GM18909 (cell line): ENCODE results near the gene RADIL.

Experiments used
- ATAC-seq: cut with Tn5 transposase; IDR thresholded peaks from one replicate; pipeline ENCODE4 v1.9.1; 2021; ENCODE audit warnings: mild to moderate bottlenecking; ENCODE audit not compliant: unreplicated experiment, poor library complexity

Gene RADIL

GRCh38 chr7:4832711-4833110 lies 50.8 kb downstream of the RADIL start:
- no peak for ATAC-seq

GRCh38 chr7:4831723-4832495 lies 51.6 kb downstream of the RADIL start:
- ATAC-seq: no peak

GRCh38 chr7:4830176-4830575 lies 53.3 kb downstream of the RADIL start:
- ATAC-seq: peak; percentile 64

GRCh38 chr7:4828720-4829383 lies 54.7 kb downstream of the RADIL start:
- ATAC-seq: no peak

- no peak for ATAC-seq
Observed at GRCh38 chr7:4825081-4825480, 58.4 kb downstream of the RADIL start.

- ATAC-seq: no peak
Observed at GRCh38 chr7:4824120-4824775, 59.3 kb downstream of the RADIL start.

GRCh38 chr7:4823441-4824119 lies 59.9 kb downstream of the RADIL start:
- no peak for ATAC-seq

GRCh38 chr7:4822677-4823076 lies 60.8 kb downstream of the RADIL start:
- ATAC-seq: no peak

- no peak for ATAC-seq
Observed at GRCh38 chr7:4820967-4821471, 62.5 kb downstream of the RADIL start.

- ATAC-seq: no peak
Observed at GRCh38 chr7:4820405-4820966, 63.0 kb downstream of the RADIL start.

- no peak for ATAC-seq
Observed at GRCh38 chr7:4819560-4820404, 63.7 kb downstream of the RADIL start.

GRCh38 chr7:4818000-4818794 lies 65.3 kb downstream of the RADIL start:
- ATAC-seq: no peak

GRCh38 chr7:4817178-4817901 lies 66.2 kb downstream of the RADIL start:
- ATAC-seq: no peak

GRCh38 chr7:4816419-4817080 lies 67.0 kb downstream of the RADIL start:
- no peak for ATAC-seq

GRCh38 chr7:4815609-4816418 lies 67.7 kb downstream of the RADIL start:
- no peak for ATAC-seq

GRCh38 chr7:4815121-4815520 lies 68.4 kb downstream of the RADIL start:
- no peak for ATAC-seq

- ATAC-seq: no peak
Observed at GRCh38 chr7:4814433-4814832, 69.1 kb downstream of the RADIL start.
